ENCODE data around the gene XIAP. TPM values are rescaled to one million over a fixed set of nuclear protein-coding genes. Genes with fewer than 3 reads are reported as not detected.

The XIAP gene
- 10 to 100 TPM; 48.7 to 49.4 TPM for total RNA-seq

GRCh38 chrX:123859846-123860838 lies at the start of gene XIAP:
TSS of gene XIAP (plus strand) at chrX:123860053. CDS start at chrX:123885663, 25,610 bp downstream.

DNA sequence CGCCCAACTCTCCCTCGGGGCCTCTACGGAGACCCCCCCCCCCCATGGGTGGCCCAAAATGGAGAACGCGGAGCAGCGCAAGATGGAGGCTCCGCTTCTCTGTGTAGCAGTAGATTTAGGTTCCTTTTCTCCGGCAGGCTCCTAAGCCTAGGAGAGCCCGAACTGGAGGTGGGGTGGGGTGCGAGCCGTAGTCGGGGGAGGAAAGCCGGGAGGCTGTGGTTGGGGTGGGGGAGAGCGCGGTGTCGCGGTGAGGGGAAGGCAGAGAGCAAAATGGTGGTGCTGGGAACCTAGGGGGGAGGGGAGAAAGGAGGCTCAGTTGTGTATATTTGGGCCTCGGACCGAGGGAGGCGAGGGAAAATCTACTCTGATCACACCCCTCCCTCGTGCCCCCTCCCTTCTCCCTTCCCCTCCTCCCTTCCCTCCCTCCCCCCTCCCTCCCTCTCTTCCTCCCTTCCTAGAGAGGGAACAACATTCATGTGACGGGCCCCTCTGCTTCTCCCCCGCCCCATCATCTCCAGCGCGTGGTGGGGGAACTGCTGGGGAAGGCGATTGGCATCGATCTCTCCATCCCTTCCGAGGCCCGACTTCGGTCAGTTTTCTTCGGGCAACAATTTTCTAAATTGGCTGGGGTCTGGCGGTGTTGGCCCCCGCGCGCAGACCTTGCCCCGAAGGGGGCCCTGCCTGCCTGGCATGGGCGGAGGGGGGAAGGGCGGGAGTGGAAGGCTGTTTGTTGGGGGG lies 101.6 kb downstream of the XIAP start, which contains the start of gene STAG2:
TSS of gene STAG2 (plus strand) at position 439 of the 738 bp plus-strand sequence. CDS start 60,922 bp downstream, outside the sequence.

Other genes starting within 250 kb of the XIAP start
- gene THOC2, start 127.0 kb upstream of the XIAP start, total RNA-seq: 10 to 100 TPM; 80.7 to 87.2 TPM
- gene STAG2, start 101.7 kb downstream of the XIAP start, total RNA-seq: 10 to 100 TPM; 86.8 to 98.4 TPM